ENCODE results near the gene GNL2.
"Not testable (repeated sequence)": the region's sequence is repeated elsewhere in the genome, so short reads cannot be mapped to it uniquely, and the experiment has no call there.

Gene GNL2

GRCh38 chr1:37606481-37607263 is 10.9 kb upstream of the GNL2 start:
- DNase-seq: no peak

- no peak for DNase-seq
These were observed 10.2 kb upstream of the GNL2 start for GRCh38 chr1:37605806-37606474.

- DNase-seq: no peak
These were observed 9.4 kb upstream of the GNL2 start for GRCh38 chr1:37605061-37605650.

GRCh38 chr1:37602750-37603694 is 7.3 kb upstream of the GNL2 start:
- DNase-seq: peak; percentile 51

DNA sequence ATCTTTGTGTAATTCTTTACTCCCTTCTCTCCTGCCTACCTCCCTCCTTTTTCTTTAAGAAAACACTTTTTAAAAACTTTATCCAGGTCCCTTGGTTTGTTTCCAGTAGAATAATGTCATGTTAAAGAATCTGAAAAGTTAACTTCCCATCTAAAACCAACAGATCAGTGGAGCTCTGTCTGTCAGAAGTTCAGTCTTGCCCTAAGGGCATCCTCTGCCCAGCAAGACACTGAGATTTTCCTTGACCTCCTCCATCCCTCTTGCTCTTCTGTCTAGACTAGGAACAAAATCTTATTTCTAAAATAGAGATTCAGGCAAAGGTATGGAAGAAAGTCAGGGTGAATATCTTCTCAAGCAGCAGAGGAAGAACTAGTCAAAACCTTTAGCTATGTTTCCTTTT is 5.7 kb upstream of the GNL2 start:
- no peak for DNase-seq

GRCh38 chr1:37599940-37600339 is 4.2 kb upstream of the GNL2 start:
- peak; percentile 70 for DNase-seq

DNA sequence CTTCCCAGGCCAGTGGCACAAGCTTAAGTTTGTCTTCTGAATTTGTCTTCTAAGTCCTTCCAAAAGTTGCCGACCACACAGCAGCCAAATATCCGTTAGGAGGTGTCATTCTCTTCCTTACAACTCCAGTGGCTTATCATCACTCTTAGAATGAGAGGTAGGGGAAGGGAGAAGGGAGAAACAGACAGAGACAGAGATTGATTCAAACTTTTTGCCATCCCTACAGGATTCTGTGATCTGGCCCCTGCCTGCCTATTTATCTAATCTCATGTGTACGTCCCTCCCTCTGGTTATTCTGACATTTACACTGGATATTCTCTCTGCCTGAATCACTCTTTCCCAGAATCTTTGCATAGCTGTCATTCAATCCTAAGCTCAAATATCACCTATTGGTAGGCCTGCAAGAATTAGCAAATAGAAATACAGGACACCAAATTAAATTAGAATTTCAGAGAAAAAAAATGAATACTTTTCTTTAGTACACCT is 488 bp upstream of the GNL2 start:
- no peak for DNase-seq

DNA sequence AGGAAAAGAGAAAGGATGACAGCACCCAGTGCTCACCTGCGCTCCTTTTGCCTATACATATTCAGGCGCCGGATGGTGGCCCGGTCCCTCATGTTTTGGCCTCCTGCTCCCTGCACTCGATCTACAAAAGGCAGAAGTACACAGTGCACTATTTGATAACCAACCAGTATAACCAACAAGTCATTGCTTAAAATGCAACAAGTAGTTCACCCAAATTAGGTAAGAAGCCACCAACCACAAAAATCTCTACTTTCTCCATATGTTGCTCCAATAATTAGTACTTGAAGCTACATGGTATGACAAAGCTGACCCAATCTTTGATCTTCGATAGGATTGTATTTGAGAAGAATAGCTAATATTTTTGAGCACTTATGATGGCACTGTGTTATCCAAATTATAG is 2.0 kb downstream of the GNL2 start:
- DNase-seq: no peak

- no peak for DNase-seq
These were observed 6.8 kb downstream of the GNL2 start for GRCh38 chr1:37588939-37589338.

DNA sequence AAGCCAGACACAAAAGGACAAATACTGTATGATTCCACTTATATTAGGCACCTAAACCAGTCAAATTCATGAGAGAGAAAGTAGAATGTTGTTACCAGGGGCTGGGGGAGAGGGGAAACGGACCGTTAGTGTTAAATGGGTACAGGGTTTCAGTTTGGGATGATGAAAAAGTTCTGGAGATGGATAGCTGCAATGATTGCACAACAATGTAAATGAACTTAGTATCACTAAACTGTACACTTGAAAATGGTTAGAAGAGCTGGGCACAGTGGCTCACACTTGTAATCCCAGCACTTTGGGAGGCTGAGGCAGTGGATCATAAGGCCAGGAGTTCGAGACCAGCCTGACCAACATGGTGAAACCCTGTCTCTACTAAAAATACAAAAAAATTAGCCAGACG is 11.2 kb downstream of the GNL2 start:
- not testable (repeated sequence) for DNase-seq

DNA sequence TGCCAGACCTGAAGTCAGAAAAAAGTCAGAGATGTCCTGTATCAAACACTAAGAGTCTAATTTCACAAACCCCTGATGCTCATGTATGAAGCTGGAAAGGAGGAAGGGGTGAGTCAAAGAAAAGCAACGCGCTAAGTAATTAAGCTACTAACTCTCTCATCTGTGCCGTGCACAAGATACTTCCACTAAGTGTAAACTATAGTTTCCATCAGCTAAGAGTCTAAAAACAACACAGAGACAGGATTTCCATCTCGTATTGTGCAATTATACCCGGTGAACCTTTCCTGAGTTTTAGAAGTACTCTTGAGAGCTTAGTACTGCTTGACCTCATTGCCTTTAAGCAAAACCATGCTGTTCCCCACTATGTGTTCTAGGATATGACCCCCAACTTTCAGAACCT is 20.0 kb downstream of the GNL2 start:
- DNase-seq: no peak

- DNase-seq: no peak
These were observed 20.8 kb downstream of the GNL2 start for GRCh38 chr1:37574834-37575480.

DNA sequence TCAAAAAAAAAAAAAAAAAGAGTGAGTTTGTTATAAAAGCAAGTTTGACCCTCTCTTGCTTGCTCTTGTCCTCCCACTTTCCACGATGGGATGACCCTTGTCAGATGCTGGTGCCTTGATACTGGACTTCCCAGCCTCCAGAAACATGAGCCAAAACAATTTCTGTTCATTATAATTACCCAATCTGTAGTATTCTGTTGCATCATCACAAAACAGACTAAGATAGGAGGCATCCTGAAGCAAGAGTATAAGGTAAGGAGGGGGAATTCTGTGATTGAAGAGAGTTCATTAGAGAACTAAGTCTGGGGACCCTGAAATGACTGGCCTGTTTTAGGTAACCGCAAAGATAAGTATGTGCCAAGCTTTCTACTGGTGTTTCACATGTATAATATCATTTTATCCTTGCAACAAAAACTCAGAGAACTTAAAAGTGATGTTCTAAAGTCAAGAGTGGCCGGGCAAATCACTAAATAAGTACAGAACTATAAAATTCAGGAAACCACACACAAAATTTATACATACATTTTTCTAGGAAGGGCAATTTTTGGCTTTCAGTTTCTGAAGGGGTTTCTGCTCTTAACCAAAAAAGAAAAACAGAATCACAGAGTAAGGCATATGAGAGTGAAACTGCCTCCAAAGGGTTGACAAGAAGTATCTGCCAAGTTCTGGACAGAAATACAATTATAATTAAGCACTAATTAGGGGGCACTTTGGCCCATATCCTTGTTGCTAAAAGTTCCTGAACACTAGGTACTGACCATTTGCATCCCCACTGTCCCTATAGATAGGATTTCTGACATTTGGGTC is 25.0 kb downstream of the GNL2 start:
- no peak for DNase-seq

GRCh38 chr1:37567023-37567422 is 28.7 kb downstream of the GNL2 start:
- no peak for DNase-seq

DNA sequence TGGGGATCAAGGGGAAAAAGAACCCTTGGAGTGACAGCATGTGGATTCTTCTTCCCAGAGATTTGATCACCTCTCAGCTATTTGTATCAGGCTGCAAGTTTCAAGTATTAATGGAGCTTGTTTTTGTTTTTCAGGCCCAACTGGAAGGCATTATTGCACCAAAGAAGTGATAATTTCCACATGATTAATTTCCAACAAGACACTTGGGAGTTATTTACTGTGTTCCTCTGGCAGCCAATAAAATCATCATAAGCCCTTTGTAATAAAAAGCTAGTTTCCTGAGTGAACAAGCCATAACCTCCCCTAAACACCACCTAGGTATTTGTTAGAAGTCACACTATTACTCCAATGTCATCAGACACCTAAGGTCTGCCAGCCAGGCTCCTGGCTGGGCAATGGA is 30.8 kb downstream of the GNL2 start:
- DNase-seq: no peak

DNA sequence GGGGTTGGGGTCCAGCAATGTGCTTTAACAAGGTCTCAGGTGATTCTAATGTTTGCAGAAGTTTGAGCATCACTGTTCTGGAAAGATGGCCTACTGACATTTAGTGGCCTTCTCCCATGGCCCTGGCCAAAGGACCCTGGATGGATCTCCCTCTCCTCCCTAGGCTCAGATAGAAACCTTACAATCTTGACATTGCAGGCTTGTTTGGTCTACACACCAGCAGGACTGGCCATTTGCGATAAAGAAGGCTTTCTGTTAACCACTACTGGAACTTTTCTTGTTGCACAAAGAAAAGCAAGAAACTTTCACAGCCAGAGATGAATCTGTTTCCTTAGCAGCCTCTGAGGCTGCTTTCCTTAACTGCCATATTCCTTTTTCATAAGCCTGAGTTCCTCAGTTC is 32.8 kb downstream of the GNL2 start:
- no peak for DNase-seq

DNA sequence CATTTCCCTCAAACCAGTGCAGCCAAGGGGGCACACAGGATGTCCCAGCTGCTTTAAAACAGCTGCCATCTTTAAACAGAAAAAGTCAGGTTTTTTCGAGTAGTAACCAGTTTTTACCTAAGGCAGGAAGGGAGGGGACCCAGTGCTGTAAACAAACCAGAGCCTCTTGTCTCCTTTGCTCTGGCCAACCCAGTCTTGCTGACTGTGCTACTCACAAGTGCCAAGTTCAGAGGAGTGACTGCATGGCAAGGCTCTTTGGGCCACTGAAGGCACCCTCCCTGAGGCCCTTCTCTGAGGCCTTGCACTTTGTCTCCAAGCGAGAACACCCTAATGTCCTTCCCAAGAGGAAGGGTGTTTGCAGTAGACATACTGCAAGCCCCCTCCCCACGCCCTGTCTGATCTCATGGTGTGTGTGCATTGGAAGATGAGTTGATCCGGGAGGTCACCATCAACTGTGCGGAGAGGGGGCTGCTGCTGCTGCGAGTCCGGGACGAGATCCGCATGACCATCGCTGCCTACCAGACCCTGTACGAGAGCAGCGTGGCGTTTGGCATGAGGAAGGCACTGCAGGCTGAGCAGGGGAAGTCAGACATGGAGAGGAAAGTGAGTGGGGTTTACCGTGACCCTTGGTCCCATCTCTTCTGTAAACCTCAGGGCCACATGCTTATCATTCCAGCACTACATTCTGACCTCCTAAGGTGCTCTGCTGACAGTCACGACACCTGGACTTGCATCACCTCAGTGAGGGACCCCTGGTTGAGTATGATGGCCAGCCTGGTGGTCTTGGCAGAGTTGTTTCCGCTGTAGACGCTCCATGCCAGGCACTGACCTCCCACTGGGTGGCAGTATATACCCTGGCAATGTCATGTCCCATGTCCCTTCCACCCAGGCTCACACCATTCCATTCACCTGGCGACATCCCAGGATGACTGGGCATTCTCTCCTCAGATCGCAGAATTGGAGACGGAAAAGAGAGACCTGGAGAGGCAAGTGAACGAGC is 34.3 kb downstream of the GNL2 start:
- DNase-seq: no peak

DNA sequence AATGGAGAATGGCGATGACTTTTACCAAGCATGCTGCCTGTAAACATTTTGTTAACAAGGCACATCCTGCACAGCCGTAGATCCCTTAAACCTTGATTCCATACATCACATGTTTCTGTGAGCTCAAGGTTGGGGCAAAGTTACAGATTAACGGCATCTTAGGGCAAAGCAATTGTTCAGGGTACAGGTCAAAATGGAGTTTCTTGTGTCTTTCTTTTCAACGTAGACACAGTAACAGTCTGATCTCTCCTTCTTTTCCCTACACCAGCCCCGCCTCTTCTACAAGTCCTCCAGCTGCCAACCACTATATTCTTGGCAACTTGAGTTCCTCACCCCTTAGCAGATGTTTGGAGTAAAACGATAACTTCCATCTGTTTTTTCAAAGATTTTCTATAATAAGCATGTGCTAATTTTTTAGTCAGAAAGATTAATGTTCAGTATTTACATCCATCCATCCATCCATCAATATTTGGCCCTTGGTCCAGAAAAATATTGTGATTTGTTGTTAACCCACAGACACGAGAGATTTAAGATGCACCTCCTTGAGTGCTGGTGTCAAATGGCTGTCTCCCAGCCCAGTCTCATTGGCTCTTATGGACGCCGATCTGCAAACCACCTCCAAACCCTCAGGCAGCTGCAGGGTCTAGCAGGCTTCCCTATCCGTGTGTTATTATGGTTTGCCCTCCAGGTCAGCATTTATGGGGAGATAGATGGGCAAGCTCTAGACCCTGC is 35.2 kb downstream of the GNL2 start:
- DNase-seq: no peak

- DNase-seq: not testable (repeated sequence)
These were observed 35.8 kb downstream of the GNL2 start for GRCh38 chr1:37559957-37560379.
